Measurements from ENCODE around the gene SAMD4B. TPM values are rescaled to one million over a fixed set of nuclear protein-coding genes. Genes with fewer than 3 reads are reported as not detected.
"Not testable (repeated sequence)": the region's sequence is repeated elsewhere in the genome, so short reads cannot be mapped to it uniquely, and the experiment has no call there.

The SAMD4B gene
- total RNA-seq, 4 donors from 2014 or later: 79.5 to 212 (median 124) TPM

GRCh38 chr19:39335168-39335548, 7.1 kb upstream of the SAMD4B start:
- intact Hi-C loops (cut with DNase I): no loop called here
- TF ChIP-seq, protein P1, sequence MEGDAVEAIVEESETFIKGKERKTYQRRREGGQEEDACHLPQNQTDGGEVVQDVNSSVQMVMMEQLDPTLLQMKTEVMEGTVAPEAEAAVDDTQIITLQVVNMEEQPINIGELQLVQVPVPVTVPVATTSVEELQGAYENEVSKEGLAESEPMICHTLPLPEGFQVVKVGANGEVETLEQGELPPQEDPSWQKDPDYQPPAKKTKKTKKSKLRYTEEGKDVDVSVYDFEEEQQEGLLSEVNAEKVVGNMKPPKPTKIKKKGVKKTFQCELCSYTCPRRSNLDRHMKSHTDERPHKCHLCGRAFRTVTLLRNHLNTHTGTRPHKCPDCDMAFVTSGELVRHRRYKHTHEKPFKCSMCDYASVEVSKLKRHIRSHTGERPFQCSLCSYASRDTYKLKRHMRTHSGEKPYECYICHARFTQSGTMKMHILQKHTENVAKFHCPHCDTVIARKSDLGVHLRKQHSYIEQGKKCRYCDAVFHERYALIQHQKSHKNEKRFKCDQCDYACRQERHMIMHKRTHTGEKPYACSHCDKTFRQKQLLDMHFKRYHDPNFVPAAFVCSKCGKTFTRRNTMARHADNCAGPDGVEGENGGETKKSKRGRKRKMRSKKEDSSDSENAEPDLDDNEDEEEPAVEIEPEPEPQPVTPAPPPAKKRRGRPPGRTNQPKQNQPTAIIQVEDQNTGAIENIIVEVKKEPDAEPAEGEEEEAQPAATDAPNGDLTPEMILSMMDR (IDR thresholded peaks at IDR 0.05): no peak
- no peak for TF ChIP-seq POLR2A (IDR thresholded peaks at IDR 0.05)
- Histone ChIP-seq H3K27ac (peak overlapping the region; percentile 64 to 76 (median 67)), H3K4me3 (replicated peaks in 1 of 3) (peak overlapping the region in 1 of 3 donors; percentile 16), H3K36me3 (no peaks in the 10 kb centered on the region), H3K27me3 (no peaks in the 10 kb centered on the region), H3K4me1 (no peaks in the 10 kb centered on the region), H3K9me3 (no peaks in the 10 kb centered on the region)
- no peak for DNase-seq
- WGBS, 2 donors: 62 to 68% methylated on average over 6 of the region's 6 CpGs

GRCh38 chr19:39336483-39336882, 5.7 kb upstream of the SAMD4B start:
- TF ChIP-seq, protein P1 (IDR thresholded peaks at IDR 0.05): no peak
- no peak for TF ChIP-seq POLR2A (IDR thresholded peaks at IDR 0.05)
- no peak for DNase-seq
- no peak overlapping the region for H3K4me3 ChIP-seq (replicated peaks in 1 of 3)
- H3K27ac ChIP-seq: peak overlapping the region in 2 of 3 donors; percentile 27 to 76
- WGBS, 2 donors: 70% methylated on average over 3 of the region's 3 CpGs
- intact Hi-C loops (cut with DNase I): no loop called here
- H3K36me3 ChIP-seq: no peaks in the 10 kb centered on the region
- H3K9me3 ChIP-seq: no peaks in the 10 kb centered on the region
- no peaks in the 10 kb centered on the region for H3K27me3 ChIP-seq
- H3K4me1 ChIP-seq: peaks cover 9% of the 10 kb centered on the region in 2 donors

DNA sequence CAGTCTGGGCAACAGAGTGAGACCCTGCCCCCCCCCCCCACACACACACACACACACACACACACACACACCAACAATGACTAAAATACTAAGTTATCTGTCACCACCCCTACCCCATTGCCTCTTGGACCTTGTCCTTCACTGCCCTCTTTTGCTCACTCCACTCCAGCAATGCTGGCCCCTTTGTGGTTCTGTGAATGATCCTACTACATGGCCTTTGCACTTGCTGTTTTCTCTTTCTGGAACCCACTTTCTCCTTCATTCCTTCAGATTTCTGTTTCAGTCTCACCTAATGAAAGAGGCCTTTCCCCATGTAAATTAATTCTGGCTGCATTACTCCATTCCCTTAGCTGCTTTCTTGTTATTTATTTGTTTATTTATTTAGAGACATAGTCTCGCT, 2.5 kb upstream of the SAMD4B start:
- DNase-seq: no peak
- no peaks in the 10 kb centered on the region for H3K9me3 ChIP-seq
- H3K27me3 ChIP-seq: no peaks in the 10 kb centered on the region
- no peaks in the 10 kb centered on the region for H3K36me3 ChIP-seq
- no peak overlapping the region for H3K4me3 ChIP-seq (replicated peaks in 1 of 3)
- TF ChIP-seq, protein P1 (IDR thresholded peaks at IDR 0.05): no peak
- H3K27ac ChIP-seq: no peak overlapping the region
- H3K4me1 ChIP-seq: peaks cover 16 to 25% of the 10 kb centered on the region in 2 donors
- 96 to 100% methylated on average over 1 of the region's 1 CpG for WGBS, 2 donors
- intact Hi-C loops (cut with DNase I): no loop called here

GRCh38 chr19:39340156-39340555, 2.1 kb upstream of the SAMD4B start:
- H3K9me3 ChIP-seq; intact Hi-C loops (cut with DNase I); H3K27me3 ChIP-seq; H3K4me3 ChIP-seq (replicated peaks in 1 of 3); H3K27ac ChIP-seq; H3K36me3 ChIP-seq; DNase-seq: not testable (repeated sequence)
- 84 to 88% methylated on average over 7 of the region's 7 CpGs for WGBS, 2 donors
- peaks cover 16 to 28% of the 10 kb centered on the region in 2 donors for H3K4me1 ChIP-seq

GRCh38 chr19:39341129-39341718, 997 bp upstream of the SAMD4B start:
- peaks cover 16 to 36% of the 10 kb centered on the region in 2 donors for H3K4me1 ChIP-seq
- no peaks in the 10 kb centered on the region for H3K27me3 ChIP-seq
- WGBS, 2 donors: 3 to 4% methylated on average over 17 of the region's 17 CpGs
- H3K36me3 ChIP-seq: no peaks in the 10 kb centered on the region
- peak; percentile 14 to 26 for DNase-seq
- peak overlapping the region; percentile 58 to 77 (median 68) for H3K27ac ChIP-seq
- TF ChIP-seq, protein P1 (IDR thresholded peaks at IDR 0.05): no peak
- TF ChIP-seq POLR2A (IDR thresholded peaks at IDR 0.05): no peak
- no peaks in the 10 kb centered on the region for H3K9me3 ChIP-seq
- intact Hi-C loops (cut with DNase I): no loop called here
- peak overlapping the region; percentile 79 to 98 (median 96) for H3K4me3 ChIP-seq (replicated peaks in 1 of 3)

All from thyroid gland (tissue), 4 donors.